Measurements from ENCODE around the gene PCSK7. TPM values are rescaled to one million over a fixed set of nuclear protein-coding genes. Genes with fewer than 3 reads are reported as not detected.
"Not testable (repeated sequence)": the region's sequence is repeated elsewhere in the genome, so short reads cannot be mapped to it uniquely, and the experiment has no call there.

The PCSK7 gene
- total RNA-seq, 2 donors from 2014 or later = 111 to 195 TPM

DNA sequence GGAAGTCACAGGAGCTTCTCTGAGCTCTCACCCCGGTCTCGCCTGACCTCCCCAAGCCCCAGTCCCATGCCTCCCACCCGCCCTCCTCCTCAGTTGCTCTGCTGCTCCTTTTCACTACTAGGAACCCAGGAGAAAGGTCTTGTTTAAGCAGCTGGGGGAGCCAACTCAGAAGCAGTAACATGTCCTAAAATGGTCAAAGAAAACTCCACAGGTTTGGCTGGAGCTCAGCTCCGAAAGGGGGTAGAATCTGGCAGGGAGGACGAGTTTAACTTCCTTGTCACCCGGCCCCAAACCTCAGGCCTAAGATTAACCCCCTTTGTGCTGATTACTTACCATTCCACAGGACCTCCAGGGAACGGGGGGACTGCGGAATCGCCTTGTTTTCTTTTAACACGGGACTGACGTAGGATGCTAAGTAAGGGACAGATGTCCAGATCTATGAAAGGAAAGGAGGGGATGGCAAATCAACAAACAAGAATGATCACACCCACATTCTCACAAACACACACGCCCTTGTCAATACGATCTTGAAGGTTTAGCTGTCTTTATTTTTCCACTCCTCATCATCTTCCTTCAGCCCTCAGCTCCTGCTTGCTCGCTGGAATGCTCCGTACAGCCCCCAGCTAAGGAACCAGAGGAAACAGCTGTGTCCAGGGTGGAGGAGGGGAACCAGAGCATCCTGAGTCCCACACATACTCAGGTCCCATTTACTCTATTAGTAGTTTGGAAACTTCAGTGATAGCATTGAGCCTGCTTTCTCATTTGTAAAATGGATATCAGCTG is 13.5 kb downstream of the PCSK7 start:
- intact Hi-C loops (cut with DNase I) = no loop called here
- peaks cover 20% of the 10 kb centered on the region for H3K4me1 ChIP-seq
- H3K9me3 ChIP-seq = no peaks in the 10 kb centered on the region
- H3K27me3 ChIP-seq = no peaks in the 10 kb centered on the region
- no peak for TF ChIP-seq CTCF (IDR thresholded peaks at IDR 0.05)
- no peak for DNase-seq
- no peak overlapping the region for H3K4me3 ChIP-seq
- H3K27ac ChIP-seq = peak overlapping the region; percentile 67
- peak overlapping the region in 1 of 2 donors; percentile 13 for H3K9ac ChIP-seq (ENCODE audit: low read depth in 2 of 2, low read length in 2 of 2)
- peaks cover 37% of the 10 kb centered on the region for H3K36me3 ChIP-seq

DNA sequence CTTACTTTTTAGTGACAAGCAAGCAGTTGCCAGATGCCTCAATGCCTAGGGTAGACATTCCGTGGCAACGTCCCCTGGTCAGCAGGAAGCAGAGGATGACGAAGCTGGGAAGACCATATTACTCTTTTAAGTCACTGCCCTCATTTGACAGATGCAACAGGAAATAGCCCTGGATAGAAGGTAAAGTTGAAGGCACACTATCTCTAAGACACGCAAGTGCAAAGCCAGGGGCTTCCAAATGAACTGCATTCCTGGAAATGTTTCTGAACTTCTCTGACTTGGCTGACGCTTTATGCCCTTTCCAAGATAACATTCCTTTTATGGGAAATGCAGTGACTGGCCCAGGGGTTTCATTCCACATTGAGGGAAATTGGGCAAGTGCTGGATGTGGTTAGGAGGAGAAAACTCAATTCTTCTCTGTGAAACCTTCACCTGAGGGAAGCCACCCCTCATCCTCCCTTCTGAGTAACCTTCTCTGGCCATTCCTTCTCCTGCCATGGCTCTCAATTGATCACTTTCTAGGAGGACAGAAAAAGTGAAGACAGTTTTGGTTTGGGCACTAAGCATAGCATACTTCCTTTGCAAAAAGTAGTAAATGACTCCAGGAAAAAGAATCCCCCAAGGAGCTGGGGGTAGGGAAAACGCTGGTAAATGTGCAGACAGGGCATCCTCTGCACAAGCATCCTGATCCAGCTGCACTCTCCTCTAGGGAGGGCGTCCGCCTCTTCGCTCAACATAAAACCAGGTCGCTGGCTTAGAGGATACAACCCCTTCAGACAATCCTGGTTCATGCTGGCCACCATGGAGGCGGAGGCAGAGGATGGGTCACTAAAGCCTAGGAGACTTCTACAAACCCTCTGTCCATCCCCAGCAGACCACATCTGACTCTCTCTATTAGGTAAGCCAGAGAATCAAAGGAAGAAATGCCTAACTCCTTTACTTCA is 14.5 kb downstream of the PCSK7 start:
- Histone ChIP-seq H3K36me3 (peaks cover 37% of the 10 kb centered on the region), H3K9ac (ENCODE audit: low read depth in 2 of 2, low read length in 2 of 2) (no peak overlapping the region), H3K27me3 (no peaks in the 10 kb centered on the region), H3K27ac (peak overlapping the region; percentile 67), H3K4me3 (no peak overlapping the region), H3K4me1 (peaks cover 17% of the 10 kb centered on the region), H3K9me3 (no peaks in the 10 kb centered on the region)
- no peak for TF ChIP-seq CTCF (IDR thresholded peaks at IDR 0.05)
- intact Hi-C loops (cut with DNase I) = no loop called here
- DNase-seq = no peak

GRCh38 chr11:117214404-117215110 is 17.3 kb downstream of the PCSK7 start:
- no peaks in the 10 kb centered on the region for H3K9me3 ChIP-seq
- no peak for TF ChIP-seq CTCF (IDR thresholded peaks at IDR 0.05)
- H3K27ac ChIP-seq = no peak overlapping the region
- DNase-seq = no peak
- no peak overlapping the region for H3K4me3 ChIP-seq
- H3K9ac ChIP-seq (ENCODE audit: low read depth in 2 of 2, low read length in 2 of 2) = no peak overlapping the region
- peaks cover 31% of the 10 kb centered on the region for H3K36me3 ChIP-seq
- H3K27me3 ChIP-seq = no peaks in the 10 kb centered on the region
- intact Hi-C loops (cut with DNase I) = no loop called here
- no peaks in the 10 kb centered on the region for H3K4me1 ChIP-seq

- TF ChIP-seq CTCF (IDR thresholded peaks at IDR 0.05) = no peak
- intact Hi-C loops (cut with DNase I) = no loop called here
- Histone ChIP-seq H3K27ac (no peak overlapping the region), H3K36me3 (peaks cover 15% of the 10 kb centered on the region), H3K4me3 (no peak overlapping the region), H3K27me3 (no peaks in the 10 kb centered on the region), H3K9me3 (no peaks in the 10 kb centered on the region), H3K9ac (ENCODE audit: low read depth in 2 of 2, low read length in 2 of 2) (no peak overlapping the region), H3K4me1 (no peaks in the 10 kb centered on the region)
- DNase-seq = no peak
Measured at GRCh38 chr11:117212697-117213355, 19.0 kb downstream of the PCSK7 start.

DNA sequence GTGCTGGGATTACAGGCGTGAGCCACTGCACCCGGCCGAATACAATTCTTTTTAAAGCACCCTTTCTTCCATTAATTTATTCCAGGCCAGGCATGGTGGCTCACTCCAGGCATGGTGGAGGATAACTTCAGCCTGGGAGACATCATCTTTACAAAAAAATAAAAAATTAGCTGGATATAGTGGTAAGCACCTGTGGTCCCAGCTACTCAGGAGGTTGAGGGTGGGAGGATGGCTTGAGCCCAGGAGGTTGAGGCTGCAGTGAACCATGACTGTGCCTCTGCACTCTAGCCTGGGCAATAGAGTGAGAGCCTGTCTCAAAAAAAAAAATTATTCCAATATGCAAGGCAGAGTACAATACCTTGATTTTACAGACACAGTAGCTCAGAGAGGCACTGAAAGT is 21.3 kb downstream of the PCSK7 start:
- H3K9ac ChIP-seq (ENCODE audit: low read depth in 2 of 2, low read length in 2 of 2) = no peak overlapping the region
- no peak overlapping the region for H3K27ac ChIP-seq
- TF ChIP-seq CTCF (IDR thresholded peaks at IDR 0.05) = no peak
- H3K36me3 ChIP-seq = peaks cover 7% of the 10 kb centered on the region
- DNase-seq = no peak
- no peaks in the 10 kb centered on the region for H3K4me1 ChIP-seq
- intact Hi-C loops (cut with DNase I) = no loop called here
- no peaks in the 10 kb centered on the region for H3K27me3 ChIP-seq
- H3K4me3 ChIP-seq = no peak overlapping the region
- H3K9me3 ChIP-seq = no peaks in the 10 kb centered on the region

DNA sequence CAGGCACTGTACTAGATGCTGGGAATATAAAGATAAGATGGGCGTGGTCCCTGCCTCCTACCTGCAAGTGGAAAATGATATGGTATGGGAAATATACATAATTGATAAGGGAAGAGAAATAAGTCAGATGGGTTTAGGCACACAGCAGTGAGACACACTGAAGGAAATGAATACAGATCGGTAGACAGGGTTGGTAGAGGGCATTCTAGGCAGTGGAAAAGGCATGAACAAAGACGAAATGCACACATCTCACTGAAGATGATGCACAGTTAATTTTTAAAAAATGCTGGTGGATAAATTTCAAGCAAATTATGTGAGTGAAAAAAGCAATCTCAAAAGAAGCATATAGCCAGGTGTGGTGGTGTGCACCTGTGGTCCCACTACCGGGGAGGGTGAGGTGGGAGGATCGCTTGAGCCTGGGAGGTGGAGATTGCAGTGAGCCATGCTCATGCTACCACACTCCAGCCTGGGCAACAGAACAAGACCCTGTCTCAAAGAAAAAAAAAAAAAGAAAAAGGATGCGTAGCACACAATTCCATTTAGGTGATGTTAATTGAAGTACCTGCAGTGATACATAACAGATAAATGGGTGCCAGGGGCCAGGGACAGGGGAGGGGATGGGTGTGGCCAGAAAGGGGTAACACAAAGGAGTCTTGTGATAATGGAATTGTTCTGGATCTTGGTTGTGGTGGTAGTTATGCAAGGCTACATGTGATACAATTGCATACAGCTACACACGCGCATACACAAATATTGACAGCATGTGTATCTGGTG is 22.3 kb downstream of the PCSK7 start:
- H3K9ac ChIP-seq (ENCODE audit: low read depth in 2 of 2, low read length in 2 of 2); H3K27me3 ChIP-seq; DNase-seq; H3K4me3 ChIP-seq; H3K9me3 ChIP-seq; intact Hi-C loops (cut with DNase I); H3K4me1 ChIP-seq; H3K36me3 ChIP-seq; H3K27ac ChIP-seq: not testable (repeated sequence)

- H3K4me1 ChIP-seq; H3K9ac ChIP-seq (ENCODE audit: low read depth in 2 of 2, low read length in 2 of 2); intact Hi-C loops (cut with DNase I); H3K9me3 ChIP-seq; H3K4me3 ChIP-seq; H3K27me3 ChIP-seq; H3K36me3 ChIP-seq; DNase-seq; H3K27ac ChIP-seq: not testable (repeated sequence)
Measured at GRCh38 chr11:117208710-117209109, 23.2 kb downstream of the PCSK7 start.

Measured in colonic mucosa (tissue), 4 donors.